MM.1S (cell line): ENCODE measurements around the gene OOSP1.

ENCODE experiments used
- DNase-seq: peaks from one replicate; pipeline ENCODE4 v3.0.0-alpha.2; 2015
- H2AFZ ChIP-seq: fragments of 300-600 bp; sonication (generic); 2 replicates; pipeline ENCODE4 v1.6.0; 2016; ENCODE audit warnings: antibody characterized with exemption, low read length
- H3F3A ChIP-seq: fragments of 300-600 bp; sonication (generic); 2 replicates; pipeline ENCODE4 v1.6.1; 2016; ENCODE audit warnings: mild to moderate bottlenecking, antibody characterized with exemption, low read length, moderate library complexity, mixed read lengths; ENCODE audit not compliant: insufficient read depth
- H3K27ac ChIP-seq: fragments of 300-600 bp; sonication (generic); 2 replicates; pipeline ENCODE4 v1.5.1; 2016; ENCODE audit warnings: mild to moderate bottlenecking, low read length
- H3K27me3 ChIP-seq: fragments of 300-600 bp; sonication (generic); replicated peaks from 2 replicates; pipeline ENCODE4 v1.6.0; 2016; ENCODE audit warnings: low read length; ENCODE audit not compliant: insufficient read depth
- H3K36me3 ChIP-seq: fragments of 300-600 bp; sonication (generic); replicated peaks from 2 replicates; pipeline ENCODE4 v1.6.1; 2016; ENCODE audit warnings: mild to moderate bottlenecking, low read length, mixed read lengths; ENCODE audit not compliant: insufficient read depth
- H3K4me1 ChIP-seq: fragments of 300-600 bp; sonication (generic); 2 replicates; pipeline ENCODE4 v1.6.1; 2016; ENCODE audit warnings: low read length, mixed read lengths
- H3K4me2 ChIP-seq: fragments of 300-600 bp; sonication (generic); 2 replicates; pipeline ENCODE4 v1.6.0; 2016; ENCODE audit warnings: low read depth, low read length
- H3K4me3 ChIP-seq: fragments of 300-600 bp; sonication (generic); 2 replicates; pipeline ENCODE4 v1.5.1; 2016; ENCODE audit warnings: low read length, mixed read lengths
- H3K79me2 ChIP-seq: fragments of 300-600 bp; sonication (generic); 2 replicates; pipeline ENCODE4 v1.6.1; 2016; ENCODE audit warnings: mixed run types, low read length, mixed read lengths
- H3K9ac ChIP-seq: fragments of 300-600 bp; sonication (generic); 2 replicates; pipeline ENCODE4 v1.6.1; 2016; ENCODE audit warnings: low read length, mixed read lengths
- H3K9me2 ChIP-seq: fragments of 300-600 bp; sonication (generic); replicated peaks from 2 replicates; pipeline ENCODE4 v1.6.1; 2016; ENCODE audit warnings: mild to moderate bottlenecking, low read length, mixed read lengths; ENCODE audit not compliant: insufficient read depth
- H3K9me3 ChIP-seq: fragments of 300-600 bp; sonication (generic); replicated peaks from 2 replicates; pipeline ENCODE4 v1.6.1; 2016; ENCODE audit warnings: mild to moderate bottlenecking, low read length, mixed read lengths; ENCODE audit not compliant: insufficient read depth
- H4K20me1 ChIP-seq: fragments of 300-600 bp; sonication (generic); 2 replicates; pipeline ENCODE4 v1.6.1; 2016; ENCODE audit warnings: mild to moderate bottlenecking, low read length, moderate library complexity, mixed read lengths; ENCODE audit not compliant: insufficient read depth
- CTCF ChIP-seq: fragments of 300-600 bp; sonication (generic); IDR thresholded peaks from 2 replicates; pipeline ENCODE4 v1.5.1; 2016; ENCODE audit warnings: antibody characterized with exemption, low read length, mixed read lengths
- EZH2 ChIP-seq: fragments of 300-600 bp; sonication (generic); optimal IDR thresholded peaks from 2 replicates; pipeline ENCODE3; 2017; ENCODE audit warnings: low read depth, mild to moderate bottlenecking, antibody characterized with exemption, low read length, mixed read lengths
- EZH2phosphoT487 ChIP-seq: fragments of 300-600 bp; sonication (generic); IDR thresholded peaks from 2 replicates; pipeline ENCODE4 v1.6.1; 2018; ENCODE audit warnings: antibody characterized with exemption, low read length

The OOSP1 gene

DNA sequence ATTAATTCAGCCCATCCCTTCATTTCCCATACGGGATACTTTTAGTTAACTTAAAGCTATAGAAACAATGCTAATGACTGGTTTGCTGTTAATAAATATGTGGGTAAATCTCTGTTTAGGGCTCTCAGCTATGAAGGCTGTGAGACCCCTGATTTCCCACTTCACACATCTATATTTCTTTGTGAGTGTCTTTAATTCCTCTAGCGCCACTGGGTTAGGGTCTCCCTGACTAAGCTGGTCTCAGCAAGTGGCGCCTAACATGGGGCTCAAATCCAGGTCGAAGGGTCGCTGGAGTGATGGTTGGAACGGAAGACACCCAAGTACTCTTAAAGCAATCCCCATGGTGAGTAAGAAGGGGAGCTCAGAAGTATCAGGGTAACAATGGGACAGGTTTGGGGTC lies 14.4 kb upstream of the OOSP1 start:
- H3K36me3 ChIP-seq, result no peaks in the 10 kb centered on the region
- H3K9me2 ChIP-seq, result no peaks in the 10 kb centered on the region
- no peak for DNase-seq
- H3K27ac ChIP-seq, result no peak overlapping the region
- no peaks in the 10 kb centered on the region for H3F3A ChIP-seq
- no peak overlapping the region for H3K4me2 ChIP-seq
- H3K4me1 ChIP-seq, result 0 out of 2 replicates have a peak, but pooled peaks cover 2% of the 10 kb centered on the region
- H3K9ac ChIP-seq, result no peak overlapping the region
- no peak overlapping the region for H2AFZ ChIP-seq
- H4K20me1 ChIP-seq, result no peaks in the 10 kb centered on the region
- H3K79me2 ChIP-seq, result no peaks in the 10 kb centered on the region
- H3K4me3 ChIP-seq, result no peak overlapping the region
- TF ChIP-seq EZH2phosphoT487, result no peak
- no peak for TF ChIP-seq EZH2
- TF ChIP-seq CTCF, result no peak
- no peaks in the 10 kb centered on the region for H3K27me3 ChIP-seq
- no peaks in the 10 kb centered on the region for H3K9me3 ChIP-seq

- no peak for DNase-seq
- TF ChIP-seq CTCF, result no peak
- no peak for TF ChIP-seq EZH2phosphoT487
- TF ChIP-seq EZH2, result no peak
- Histone ChIP-seq H3K27ac (no peak overlapping the region), H3K4me3 (no peak overlapping the region), H3K79me2 (no peaks in the 10 kb centered on the region), H3F3A (no peaks in the 10 kb centered on the region), H3K9me3 (no peaks in the 10 kb centered on the region), H2AFZ (no peak overlapping the region), H3K9ac (no peak overlapping the region), H3K4me2 (no peak overlapping the region), H4K20me1 (no peaks in the 10 kb centered on the region), H3K36me3 (no peaks in the 10 kb centered on the region), H3K9me2 (no peaks in the 10 kb centered on the region), H3K4me1 (no peaks in the 10 kb centered on the region), H3K27me3 (no peaks in the 10 kb centered on the region)
These were observed 6.5 kb upstream of the OOSP1 start for GRCh38 chr11:59931688-59932087.

- Histone ChIP-seq H3K27ac (no peak overlapping the region), H3K9me2 (no peaks in the 10 kb centered on the region), H4K20me1 (no peaks in the 10 kb centered on the region), H3K27me3 (no peaks in the 10 kb centered on the region), H3F3A (no peaks in the 10 kb centered on the region), H3K79me2 (no peaks in the 10 kb centered on the region), H3K4me1 (no peaks in the 10 kb centered on the region), H3K9me3 (no peaks in the 10 kb centered on the region), H3K9ac (no peak overlapping the region), H3K36me3 (no peaks in the 10 kb centered on the region), H3K4me3 (no peak overlapping the region), H3K4me2 (no peak overlapping the region), H2AFZ (no peak overlapping the region)
- no peak for DNase-seq
- TF ChIP-seq EZH2phosphoT487, result no peak
These were observed 486 bp downstream of the OOSP1 start for GRCh38 chr11:59938718-59939117.

DNA sequence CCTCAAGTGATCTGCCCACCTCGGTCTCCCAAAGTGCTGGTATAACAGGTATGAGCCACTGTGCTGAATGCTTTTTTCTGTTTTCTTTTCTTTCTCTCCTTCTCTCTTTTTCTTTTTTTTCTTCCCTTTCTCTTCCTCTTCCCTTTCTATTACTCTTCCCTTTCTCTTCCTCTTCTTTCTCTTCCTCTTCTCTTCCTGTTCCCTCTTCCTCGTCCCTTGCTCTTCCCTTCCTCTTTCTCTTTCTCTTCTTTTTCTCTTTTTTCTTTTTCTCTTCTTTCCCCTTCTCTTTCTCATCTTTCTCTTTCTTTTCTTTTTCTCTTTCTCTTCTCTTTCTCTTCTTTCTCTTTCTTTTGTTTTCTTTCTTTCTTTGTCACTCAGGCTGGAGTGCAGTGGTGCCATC lies 1.2 kb downstream of the OOSP1 start:
- H3K27me3 ChIP-seq, result no peaks in the 10 kb centered on the region
- no peaks in the 10 kb centered on the region for H3F3A ChIP-seq
- H3K36me3 ChIP-seq, result no peaks in the 10 kb centered on the region
- H3K4me3 ChIP-seq, result no peak overlapping the region
- H4K20me1 ChIP-seq, result no peaks in the 10 kb centered on the region
- H2AFZ ChIP-seq, result no peak overlapping the region
- H3K79me2 ChIP-seq, result no peaks in the 10 kb centered on the region
- no peaks in the 10 kb centered on the region for H3K4me1 ChIP-seq
- no peak overlapping the region for H3K4me2 ChIP-seq
- no peak overlapping the region for H3K27ac ChIP-seq
- H3K9me2 ChIP-seq, result no peaks in the 10 kb centered on the region
- DNase-seq, result no peak
- H3K9me3 ChIP-seq, result no peaks in the 10 kb centered on the region
- H3K9ac ChIP-seq, result no peak overlapping the region
- TF ChIP-seq EZH2phosphoT487, result no peak
- no peak for TF ChIP-seq EZH2
- TF ChIP-seq CTCF, result no peak
